Vagina (tissue), 2 donors: ENCODE data around the gene COL23A1.

Experiments
- POLR2A ChIP-seq, 2 donors: fragments of 450-650 bp; IDR thresholded peaks; one replicate each; pipeline ENCODE4 v1.6.1; 2017; ENCODE audit warnings: antibody characterized with exemption in 2 of 2, mild to moderate bottlenecking in 2 of 2, moderate library complexity in 2 of 2
- POLR2AphosphoS5 ChIP-seq, 2 donors: sonication (generic); formaldehyde crosslinking; IDR thresholded peaks; one replicate each; pipeline ENCODE4 v1.9.0; 2017; ENCODE audit warnings: antibody characterized with exemption in 2 of 2, mild to moderate bottlenecking in 2 of 2, low read depth in 1 of 2; ENCODE audit not compliant: insufficient read depth in 1 of 2
- TF ChIP-seq, protein P1 (sequence below), 3 experiments: fragments of 450-650 bp in 2 of 3; fragments of 200-600 bp in 1 of 3; sonication (generic) in 1 of 3; IDR thresholded peaks; one replicate each; pipeline ENCODE4 v1.5.1; 2017 to 2019; ENCODE audit warnings: antibody characterized with exemption in 3 of 3, mild to moderate bottlenecking in 2 of 3, moderate library complexity in 2 of 3

GRCh38 chr5:178418031-178418430 lies 172.2 kb downstream of the COL23A1 start:
- TF ChIP-seq, protein P1, sequence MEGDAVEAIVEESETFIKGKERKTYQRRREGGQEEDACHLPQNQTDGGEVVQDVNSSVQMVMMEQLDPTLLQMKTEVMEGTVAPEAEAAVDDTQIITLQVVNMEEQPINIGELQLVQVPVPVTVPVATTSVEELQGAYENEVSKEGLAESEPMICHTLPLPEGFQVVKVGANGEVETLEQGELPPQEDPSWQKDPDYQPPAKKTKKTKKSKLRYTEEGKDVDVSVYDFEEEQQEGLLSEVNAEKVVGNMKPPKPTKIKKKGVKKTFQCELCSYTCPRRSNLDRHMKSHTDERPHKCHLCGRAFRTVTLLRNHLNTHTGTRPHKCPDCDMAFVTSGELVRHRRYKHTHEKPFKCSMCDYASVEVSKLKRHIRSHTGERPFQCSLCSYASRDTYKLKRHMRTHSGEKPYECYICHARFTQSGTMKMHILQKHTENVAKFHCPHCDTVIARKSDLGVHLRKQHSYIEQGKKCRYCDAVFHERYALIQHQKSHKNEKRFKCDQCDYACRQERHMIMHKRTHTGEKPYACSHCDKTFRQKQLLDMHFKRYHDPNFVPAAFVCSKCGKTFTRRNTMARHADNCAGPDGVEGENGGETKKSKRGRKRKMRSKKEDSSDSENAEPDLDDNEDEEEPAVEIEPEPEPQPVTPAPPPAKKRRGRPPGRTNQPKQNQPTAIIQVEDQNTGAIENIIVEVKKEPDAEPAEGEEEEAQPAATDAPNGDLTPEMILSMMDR (IDR thresholded peaks at IDR 0.05): no peak
- no peak for TF ChIP-seq POLR2A (IDR thresholded peaks at IDR 0.05)
- no peak for TF ChIP-seq POLR2AphosphoS5 (IDR thresholded peaks at IDR 0.05; ENCODE audit: insufficient read depth in 1 of 2, low read depth in 1 of 2)
